IPS-NIHi11 (cell line): ENCODE data around the gene MUC13.

Experiments used
- DNase-seq: peaks from one replicate; pipeline ENCODE4 v3.0.0; 2012; ENCODE audit warnings: mixed read lengths, low spot score

Gene MUC13

GRCh38 chr3:124942613-124943012, 8.1 kb upstream of the MUC13 start:
- DNase-seq, result no peak

- DNase-seq, result no peak
These were observed 7.2 kb upstream of the MUC13 start for GRCh38 chr3:124941771-124942170.

GRCh38 chr3:124939661-124940060, 5.1 kb upstream of the MUC13 start:
- no peak for DNase-seq

- no peak for DNase-seq
These were observed 4.3 kb upstream of the MUC13 start for GRCh38 chr3:124938896-124939295.

GRCh38 chr3:124937049-124937448, 2.5 kb upstream of the MUC13 start:
- no peak for DNase-seq

GRCh38 chr3:124935794-124936542, 1.4 kb upstream of the MUC13 start:
- DNase-seq, result no peak

GRCh38 chr3:124935264-124935663, 713 bp upstream of the MUC13 start:
- DNase-seq, result no peak

- DNase-seq, result peak; percentile 57
These were observed 6.0 kb downstream of the MUC13 start for GRCh38 chr3:124928333-124929202.

GRCh38 chr3:124927574-124928045, 6.9 kb downstream of the MUC13 start:
- no peak for DNase-seq

- DNase-seq, result no peak
These were observed 8.0 kb downstream of the MUC13 start for GRCh38 chr3:124926426-124927101.

GRCh38 chr3:124924741-124925140, 9.8 kb downstream of the MUC13 start:
- DNase-seq, result no peak

- DNase-seq, result no peak
These were observed 10.7 kb downstream of the MUC13 start for GRCh38 chr3:124923833-124924232.

- DNase-seq, result no peak
These were observed 13.8 kb downstream of the MUC13 start for GRCh38 chr3:124920718-124921117.

- DNase-seq, result no peak
These were observed 14.8 kb downstream of the MUC13 start for GRCh38 chr3:124919756-124920155.

GRCh38 chr3:124918524-124918923, 16.0 kb downstream of the MUC13 start:
- no peak for DNase-seq

GRCh38 chr3:124916837-124917409, 17.6 kb downstream of the MUC13 start:
- peak; percentile 26 for DNase-seq

- DNase-seq, result no peak
These were observed 19.3 kb downstream of the MUC13 start for GRCh38 chr3:124915254-124915653.

GRCh38 chr3:124907957-124908356, 26.6 kb downstream of the MUC13 start:
- DNase-seq, result peak; percentile 53

- DNase-seq, result no peak
These were observed 29.6 kb downstream of the MUC13 start for GRCh38 chr3:124904835-124905492.

- no peak for DNase-seq
These were observed 30.4 kb downstream of the MUC13 start for GRCh38 chr3:124903896-124904834.
